ENCODE data around the gene HOMER2. TPM values are rescaled to one million over a fixed set of nuclear protein-coding genes. Genes with fewer than 3 reads are reported as not detected.

The HOMER2 gene
- total RNA-seq, 1 experiment from 2014 or later: 11.1 TPM

GRCh38 chr15:82799183-82799841 lies 153.2 kb downstream of the HOMER2 start:
- no peak for DNase-seq (ENCODE audit: low read depth)

Other genes with a start within 250 kb of the HOMER2 start
- 0.24 and 1.5 TPM in 2 replicates for gene AP3B2, start 242.8 kb downstream of the HOMER2 start, total RNA-seq (2014; rRNA removed; shearing (Covaris generic))
- gene FSD2, start 146.7 kb downstream of the HOMER2 start, total RNA-seq (2014; rRNA removed; shearing (Covaris generic)): not detected in 2 replicates
- gene WHAMM, start 143.1 kb downstream of the HOMER2 start, total RNA-seq (2014; rRNA removed; shearing (Covaris generic)): 2.5 and 3.2 TPM in 2 replicates
- gene RAMAC, start 33.5 kb upstream of the HOMER2 start, total RNA-seq (2014; rRNA removed; shearing (Covaris generic)): 63.6 and 77.4 TPM in 2 replicates
- 14.6 and 22.2 TPM in 2 replicates for gene C15orf40, start 58.9 kb upstream of the HOMER2 start, total RNA-seq (2014; rRNA removed; shearing (Covaris generic))
- gene BTBD1, start 114.5 kb upstream of the HOMER2 start, total RNA-seq (2014; rRNA removed; shearing (Covaris generic)): 91.9 and 102 TPM in 2 replicates
- 1.1 and 3.6 TPM in 2 replicates for gene TM6SF1, start 154.9 kb upstream of the HOMER2 start, total RNA-seq (2014; rRNA removed; shearing (Covaris generic))